ENCODE results near the gene MRPL46.
"Not testable (repeated sequence)": the region's sequence is repeated elsewhere in the genome, so short reads cannot be mapped to it uniquely, and the experiment has no call there.

MRPL46 gene

GRCh38 chr15:88477904-88478303 is 10.7 kb upstream of the MRPL46 start:
- no peak for DNase-seq (ENCODE audit: low read depth in 2 of 2)

- no peak for DNase-seq (ENCODE audit: low read depth in 2 of 2)
These were observed 9.9 kb upstream of the MRPL46 start for GRCh38 chr15:88477126-88477525.

- DNase-seq (ENCODE audit: low read depth in 2 of 2), result no peak
These were observed 9.5 kb upstream of the MRPL46 start for GRCh38 chr15:88476635-88477060.

DNA sequence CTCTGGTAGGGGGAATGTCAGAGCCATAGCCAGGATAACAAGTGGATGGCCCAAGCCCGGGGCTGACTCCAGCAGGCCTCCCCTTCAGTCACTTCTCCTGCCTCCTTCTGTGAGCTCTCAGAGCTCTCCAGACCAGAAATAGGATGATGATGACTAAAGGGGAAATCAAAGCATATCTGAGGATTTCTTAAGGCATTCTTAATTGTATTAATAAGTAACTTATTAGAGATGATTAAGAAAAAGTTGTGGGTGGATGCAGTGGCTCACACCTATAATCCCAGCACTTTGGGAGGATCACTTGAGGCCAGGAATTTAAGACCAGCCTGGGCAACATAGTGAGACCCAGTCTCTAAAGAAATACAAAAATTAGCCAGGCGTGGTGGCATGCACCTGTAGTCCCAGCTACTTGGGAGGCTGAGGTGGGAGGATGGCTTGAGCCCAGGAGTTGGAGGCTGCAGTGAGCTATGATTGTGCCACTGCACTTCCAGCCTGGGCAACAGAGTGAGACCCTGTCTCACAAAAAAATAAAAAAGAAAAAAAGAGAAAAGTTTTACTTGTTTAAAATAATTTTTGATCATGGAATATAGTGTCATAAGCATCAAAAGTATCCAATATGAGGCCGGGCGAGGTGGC is 6.6 kb upstream of the MRPL46 start:
- not testable (repeated sequence) for DNase-seq (ENCODE audit: low read depth in 2 of 2)

- DNase-seq (ENCODE audit: low read depth in 2 of 2), result no peak
These were observed 5.0 kb upstream of the MRPL46 start for GRCh38 chr15:88472225-88472624.

DNA sequence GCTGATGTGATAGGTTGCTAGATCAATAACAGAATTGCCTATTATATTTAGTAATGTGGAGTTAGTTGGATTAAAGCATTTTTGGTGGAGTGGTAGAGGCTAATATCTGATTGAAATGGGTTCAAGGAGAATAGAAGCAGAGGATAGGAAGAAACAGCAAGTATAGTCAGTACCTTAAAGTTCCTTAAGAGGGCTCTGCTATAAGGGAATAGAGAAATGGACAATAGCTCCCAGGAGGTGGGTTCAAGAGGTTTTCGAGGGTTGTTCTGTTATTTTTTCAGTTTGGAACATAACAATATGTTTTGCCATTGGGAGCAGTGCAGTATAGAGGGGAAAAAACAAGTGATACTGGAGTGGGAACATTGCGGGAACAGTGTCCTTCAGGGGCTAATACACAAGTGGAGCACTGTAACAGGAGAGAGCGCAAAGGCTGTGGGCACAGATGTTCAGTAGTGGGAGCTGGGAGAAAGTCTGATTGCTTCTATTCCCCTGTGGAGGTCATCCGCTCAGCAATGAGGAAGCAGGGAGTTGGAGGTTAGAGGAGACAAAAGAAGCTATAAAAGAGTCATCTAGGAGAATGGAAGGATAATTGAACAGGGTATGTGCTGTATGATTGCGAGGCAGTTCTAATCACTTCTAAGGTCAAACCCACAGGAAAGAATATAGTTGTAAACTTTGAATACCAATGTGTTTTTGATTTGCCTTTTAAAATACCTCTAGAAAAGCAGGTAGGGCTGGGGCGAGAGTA is 3.6 kb upstream of the MRPL46 start:
- DNase-seq (ENCODE audit: low read depth in 2 of 2), result no peak

GRCh38 chr15:88469321-88469720 is 2.1 kb upstream of the MRPL46 start:
- no peak for DNase-seq (ENCODE audit: low read depth in 2 of 2)

GRCh38 chr15:88468721-88469120 is 1.5 kb upstream of the MRPL46 start:
- DNase-seq (ENCODE audit: low read depth in 2 of 2), result not testable (repeated sequence)

DNA sequence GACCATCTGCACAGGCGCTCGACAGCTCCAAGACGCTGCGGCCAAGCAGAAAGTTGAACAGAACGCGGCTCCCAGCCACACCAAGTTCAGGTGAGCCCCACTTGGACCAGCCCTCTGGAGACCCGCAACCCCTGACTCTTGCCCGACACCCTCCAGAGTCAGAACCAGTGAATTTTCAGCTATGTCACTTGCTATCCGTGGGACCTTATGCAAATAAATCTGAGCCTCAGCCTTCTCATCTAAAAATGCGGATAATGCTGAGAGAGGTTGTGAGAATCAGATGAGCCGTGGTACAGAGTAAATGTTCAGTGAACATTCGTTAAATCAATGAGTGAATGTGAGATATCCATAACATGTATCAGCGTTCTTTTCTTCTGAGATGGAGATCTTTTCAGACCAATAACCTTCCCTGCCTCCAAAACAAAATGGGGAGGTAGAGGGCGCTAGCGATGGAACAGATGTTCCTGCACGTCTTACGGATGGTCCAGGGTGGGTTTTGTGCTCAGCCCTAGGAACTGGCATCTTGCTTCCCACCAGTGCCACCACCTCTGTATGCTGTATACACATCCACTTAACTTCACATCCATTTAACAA is 844 bp upstream of the MRPL46 start:
- DNase-seq (ENCODE audit: low read depth in 2 of 2), result no peak

GRCh38 chr15:88465633-88466224 is 1.5 kb downstream of the MRPL46 start:
- no peak for DNase-seq (ENCODE audit: low read depth in 2 of 2)

DNA sequence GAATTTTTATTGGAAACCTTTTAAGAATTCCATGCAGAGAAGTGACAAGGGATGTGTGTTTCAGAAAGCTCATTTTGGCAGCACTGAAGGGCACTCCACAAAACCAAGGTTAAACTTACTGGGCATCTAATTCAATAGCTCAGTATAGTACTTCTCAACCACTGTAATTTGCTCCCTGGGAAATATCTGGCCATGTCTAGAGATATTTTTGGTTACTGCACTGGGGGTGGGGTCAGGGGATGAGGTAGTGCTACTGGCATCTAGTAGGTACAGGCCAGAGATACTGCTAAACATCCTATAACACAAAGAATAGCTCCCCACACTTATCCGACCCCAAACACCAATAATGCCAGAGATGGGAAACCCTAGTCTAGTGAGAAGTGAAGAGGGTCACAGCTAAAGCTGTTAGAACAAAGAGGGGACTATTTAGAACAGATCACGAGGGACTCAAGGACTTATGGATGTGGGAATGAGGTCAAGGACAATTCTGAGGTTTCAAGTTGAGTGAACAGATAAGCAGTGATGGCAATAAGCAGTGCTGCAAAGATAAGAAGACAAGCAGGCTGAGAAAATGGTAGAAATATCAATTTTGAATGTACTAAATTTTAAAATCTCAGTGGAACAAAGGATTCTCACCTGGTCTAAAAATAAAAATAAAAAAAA is 3.2 kb downstream of the MRPL46 start:
- DNase-seq (ENCODE audit: low read depth in 2 of 2), result no peak

GRCh38 chr15:88456733-88457132 is 10.5 kb downstream of the MRPL46 start:
- DNase-seq (ENCODE audit: low read depth in 2 of 2), result no peak

DNA sequence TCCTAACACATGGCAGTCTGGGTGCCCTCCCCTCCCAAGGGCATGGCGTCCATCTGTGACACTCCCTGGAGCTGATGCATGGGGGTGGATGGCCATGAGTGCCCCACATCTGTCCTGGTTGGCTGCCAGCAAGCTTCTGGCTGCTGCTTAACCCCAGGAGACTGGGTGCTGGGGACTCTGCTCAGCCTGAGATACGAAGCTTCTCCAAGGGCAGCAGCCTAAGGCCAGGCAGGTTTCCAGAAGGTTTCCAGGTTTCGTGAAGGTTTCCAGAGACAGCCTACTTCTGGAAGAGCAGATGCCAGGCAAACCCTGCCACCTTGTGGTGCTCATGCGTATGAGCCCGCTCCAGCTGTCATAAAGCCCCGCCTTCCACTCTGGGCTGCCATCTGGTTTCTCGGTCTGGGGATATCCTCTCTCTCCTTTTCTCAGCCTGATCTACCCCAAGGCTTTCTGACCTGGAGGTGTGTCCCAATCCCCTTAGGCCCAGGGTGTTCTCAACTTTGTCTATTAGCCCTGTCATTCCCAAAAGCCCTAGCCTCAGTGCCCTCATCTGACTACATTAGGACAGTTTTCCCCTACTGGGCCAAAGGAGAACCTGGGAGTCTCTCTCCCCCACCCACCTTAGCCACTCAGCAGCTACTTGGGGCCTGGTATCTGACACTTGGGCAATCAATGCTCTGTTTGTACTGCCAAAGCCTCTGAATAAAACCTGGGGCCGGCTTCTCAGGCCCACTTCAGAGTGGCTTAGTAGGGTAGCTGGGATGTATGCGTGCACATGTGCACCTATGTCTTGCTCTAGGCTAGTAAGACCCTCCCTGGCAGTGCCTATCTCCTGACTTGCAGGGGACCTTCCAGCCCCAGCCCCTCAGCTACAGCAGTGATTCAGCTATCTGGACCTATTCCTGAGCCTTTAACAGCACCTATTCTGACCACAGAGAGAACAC is 12.0 kb downstream of the MRPL46 start:
- DNase-seq (ENCODE audit: low read depth in 2 of 2), result no peak

GRCh38 chr15:88454236-88454635 is 13.0 kb downstream of the MRPL46 start:
- DNase-seq (ENCODE audit: low read depth in 2 of 2), result no peak

DNA sequence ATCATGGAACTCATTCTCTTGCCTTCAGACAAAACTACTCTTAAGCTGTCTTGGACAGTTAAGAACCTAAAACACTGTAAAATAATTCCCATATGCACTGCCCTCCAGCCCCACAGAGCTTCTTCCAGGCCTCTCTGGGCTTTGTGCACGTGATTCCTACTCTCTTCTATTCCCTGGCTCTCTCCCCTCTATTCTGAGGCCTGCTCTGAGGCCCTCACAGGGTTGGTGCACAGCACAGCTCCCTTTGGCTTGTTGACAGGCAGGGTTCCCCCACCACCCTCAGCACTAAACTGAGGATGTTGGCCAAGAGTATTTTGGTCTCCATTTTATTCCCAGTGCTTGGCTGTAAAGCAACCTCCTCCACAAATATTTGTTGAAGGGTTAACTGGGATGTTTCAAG is 13.5 kb downstream of the MRPL46 start:
- no peak for DNase-seq (ENCODE audit: low read depth in 2 of 2)

- no peak for DNase-seq (ENCODE audit: low read depth in 2 of 2)
These were observed 16.9 kb downstream of the MRPL46 start for GRCh38 chr15:88450125-88450798.

DNA sequence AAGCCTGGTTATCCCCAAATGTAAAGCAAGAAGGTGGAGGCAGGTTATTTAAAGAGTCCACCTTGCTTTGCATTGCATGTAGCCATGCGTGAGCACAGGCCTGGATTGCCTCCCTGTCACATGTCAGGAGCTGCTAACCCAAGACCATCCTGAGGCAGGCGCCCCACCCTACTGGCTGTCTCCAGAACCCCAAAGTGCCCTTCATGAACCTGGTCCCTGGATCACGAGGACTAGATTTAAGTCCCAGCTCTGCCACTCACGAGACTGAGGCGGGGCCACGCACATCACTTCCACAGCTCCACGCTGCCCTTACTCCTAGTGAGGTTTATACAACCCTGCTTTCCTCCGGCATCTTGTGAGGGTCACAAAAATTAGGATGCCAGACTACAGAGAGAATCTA is 17.6 kb downstream of the MRPL46 start:
- DNase-seq (ENCODE audit: low read depth in 2 of 2), result no peak

- no peak for DNase-seq (ENCODE audit: low read depth in 2 of 2)
These were observed 18.2 kb downstream of the MRPL46 start for GRCh38 chr15:88448991-88449461.

- DNase-seq (ENCODE audit: low read depth in 2 of 2), result no peak
These were observed 19.4 kb downstream of the MRPL46 start for GRCh38 chr15:88447741-88448140.

DNA sequence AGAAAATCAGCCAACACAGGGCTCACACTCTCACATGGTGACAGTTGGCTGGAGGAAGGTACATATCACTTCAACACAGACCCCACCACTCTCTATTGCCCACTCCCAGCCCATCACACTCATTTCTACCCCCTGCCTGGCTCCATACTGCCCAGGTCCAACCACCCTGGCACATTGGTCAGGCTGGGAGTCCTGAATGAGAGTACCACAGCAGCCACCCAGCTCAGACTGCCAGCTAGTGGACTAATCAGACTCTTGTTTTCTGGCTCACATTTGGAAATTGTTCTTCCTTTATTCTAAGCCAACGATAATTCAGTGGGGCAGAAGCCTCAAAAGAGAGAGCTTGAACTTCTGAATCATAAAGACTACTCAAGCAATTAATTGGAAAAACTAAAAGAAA is 20.0 kb downstream of the MRPL46 start:
- no peak for DNase-seq (ENCODE audit: low read depth in 2 of 2)

All from stimulated activated CD8-positive, alpha-beta memory T cell treated with anti-CD3 and anti-CD28 coated beads, Interleukin-2, amount 100 ng/mL, for 1 hour (primary cell).